Mesendoderm (in vitro differentiated cells): ENCODE data around the gene EPHA3.

ENCODE experiments used
- DNase-seq: peaks from one replicate; pipeline ENCODE4 v3.0.0; 2013
- H2AK5ac ChIP-seq: 2 replicates; pipeline ENCODE4 v1.6.1; 2013; ENCODE audit warnings: low read length, inconsistent platforms
- H2BK120ac ChIP-seq: 2 replicates; pipeline ENCODE4 v1.6.1; 2013; ENCODE audit warnings: low read depth, mild to moderate bottlenecking, low read length, moderate library complexity, mixed read lengths
- H2BK15ac ChIP-seq: replicated peaks from 2 replicates; pipeline ENCODE4 v1.6.1; 2013; ENCODE audit warnings: low read depth, mild to moderate bottlenecking, moderate library complexity
- H2BK5ac ChIP-seq: 2 replicates; pipeline ENCODE4 v1.6.1; 2013; ENCODE audit warnings: low read length, inconsistent platforms
- H3K18ac ChIP-seq: 2 replicates; pipeline ENCODE4 v1.6.1; 2013; ENCODE audit warnings: mild to moderate bottlenecking, low read length, mixed read lengths
- H3K23ac ChIP-seq: one replicate; pipeline ENCODE4 v1.6.1; 2013; ENCODE audit warnings: low read length
- H3K27ac ChIP-seq: 2 replicates; pipeline ENCODE4 v1.5.1; 2013; ENCODE audit warnings: low read depth, mild to moderate bottlenecking, inconsistent platforms, low read length, moderate library complexity
- H3K27me3 ChIP-seq: 2 replicates; pipeline ENCODE4 v1.6.1; 2013; ENCODE audit warnings: low read length, control low read depth, mild to moderate bottlenecking, inconsistent platforms; ENCODE audit not compliant: insufficient read depth, poor library complexity
- H3K36me3 ChIP-seq: 2 replicates; pipeline ENCODE4 v1.6.1; 2013; ENCODE audit warnings: low read length, inconsistent platforms; ENCODE audit not compliant: control insufficient read depth, insufficient read depth
- H3K4ac ChIP-seq: one replicate; pipeline ENCODE4 v1.6.1; 2013; ENCODE audit warnings: low read depth, mild to moderate bottlenecking, low read length, moderate library complexity
- H3K4me1 ChIP-seq: 2 replicates; pipeline ENCODE4 v1.6.1; 2013; ENCODE audit warnings: low read depth, low read length, inconsistent platforms; ENCODE audit not compliant: control insufficient read depth
- H3K4me2 ChIP-seq: 2 replicates; pipeline ENCODE4 v1.6.1; 2013; ENCODE audit warnings: low read length
- H3K4me3 ChIP-seq: 2 replicates; pipeline ENCODE4 v1.5.1; 2013; ENCODE audit warnings: mild to moderate bottlenecking, low read length
- H3K56ac ChIP-seq: one replicate; pipeline ENCODE4 v1.6.1; 2013; ENCODE audit warnings: low read length
- H3K79me1 ChIP-seq: 2 replicates; pipeline ENCODE4 v1.6.1; 2013; ENCODE audit warnings: low read length, inconsistent platforms
- H3K79me2 ChIP-seq: 2 replicates; pipeline ENCODE4 v1.6.1; 2013; ENCODE audit warnings: mild to moderate bottlenecking, low read length; ENCODE audit not compliant: control insufficient read depth, insufficient read depth
- H3K9ac ChIP-seq: 2 replicates; pipeline ENCODE4 v1.6.1; 2013; ENCODE audit warnings: low read length, inconsistent platforms
- H4K5ac ChIP-seq: one replicate; pipeline ENCODE4 v1.6.1; 2013; ENCODE audit warnings: low read length
- H4K8ac ChIP-seq: one replicate; pipeline ENCODE4 v1.6.1; 2013; ENCODE audit warnings: low read depth, mild to moderate bottlenecking, control low read depth, low read length, moderate library complexity
- WGBS: extraction: QIAGEN DNeasy Blood & Tissue Kit; methylation state at CpG from one replicate; pipeline ENCODE4 v1.1.7; 2013; ENCODE audit warnings: low lambda C conversion rate, missing lambda C conversion rate; ENCODE audit not compliant: insufficient coverage; ENCODE audit errors: extremely low coverage; 5-methylcytosine and 5-hydroxymethylcytosine counted together

The EPHA3 gene

GRCh38 chr3:89276116-89276515 is 168.7 kb downstream of the EPHA3 start:
- Histone ChIP-seq H3K4me3 (no peak overlapping the region), H3K4me1 (peaks cover 4% of the 10 kb centered on the region), H3K9ac (no peak overlapping the region), H2BK120ac (no peak overlapping the region), H4K8ac (no peak overlapping the region), H3K23ac (no peak overlapping the region), H3K18ac (no peak overlapping the region), H3K79me1 (no peaks in the 10 kb centered on the region), H3K4me2 (no peak overlapping the region), H3K27me3 (no peaks in the 10 kb centered on the region), H2AK5ac (no peak overlapping the region), H4K5ac (no peak overlapping the region), H3K79me2 (no peaks in the 10 kb centered on the region), H2BK15ac (no peak overlapping the region), H3K56ac (no peak overlapping the region), H3K27ac (no peak overlapping the region), H3K4ac (no peak overlapping the region), H3K36me3 (no peaks in the 10 kb centered on the region), H2BK5ac (no peak overlapping the region)
- DNase-seq = peak; percentile 4

- H3K4ac ChIP-seq = no peak overlapping the region
- peak; percentile 95 for DNase-seq
- peak overlapping the region; percentile 74 for H2BK15ac ChIP-seq
- no peak overlapping the region for H3K56ac ChIP-seq
- H3K4me3 ChIP-seq = no peak overlapping the region
- no peaks in the 10 kb centered on the region for H3K79me1 ChIP-seq
- no CpG with 5 or more reads among the region's 9 CpGs for WGBS
- no peaks in the 10 kb centered on the region for H3K79me2 ChIP-seq
- no peaks in the 10 kb centered on the region for H3K36me3 ChIP-seq
- no peak overlapping the region for H3K4me2 ChIP-seq
- H2AK5ac ChIP-seq = no peak overlapping the region
- no peak overlapping the region for H2BK5ac ChIP-seq
- H3K27me3 ChIP-seq = no peaks in the 10 kb centered on the region
- no peak overlapping the region for H4K5ac ChIP-seq
- H3K4me1 ChIP-seq = peaks cover 4% of the 10 kb centered on the region
- H2BK120ac ChIP-seq = no peak overlapping the region
- no peak overlapping the region for H4K8ac ChIP-seq
- no peak overlapping the region for H3K9ac ChIP-seq
- H3K18ac ChIP-seq = peak overlapping the region; percentile 9
- no peak overlapping the region for H3K27ac ChIP-seq
- H3K23ac ChIP-seq = no peak overlapping the region
These were observed 171.0 kb downstream of the EPHA3 start for GRCh38 chr3:89278302-89279025.

GRCh38 chr3:89280301-89280700 is 172.9 kb downstream of the EPHA3 start:
- H3K4me1 ChIP-seq = peaks cover 4% of the 10 kb centered on the region
- H3K4ac ChIP-seq = no peak overlapping the region
- WGBS = no CpG with 5 or more reads among the region's 2 CpGs
- no peak overlapping the region for H3K56ac ChIP-seq
- H3K18ac ChIP-seq = no peak overlapping the region
- no peak overlapping the region for H3K4me2 ChIP-seq
- H3K27me3 ChIP-seq = no peaks in the 10 kb centered on the region
- H3K23ac ChIP-seq = no peak overlapping the region
- H3K4me3 ChIP-seq = no peak overlapping the region
- H3K9ac ChIP-seq = no peak overlapping the region
- no peak overlapping the region for H2BK120ac ChIP-seq
- no peak for DNase-seq
- H3K79me1 ChIP-seq = no peaks in the 10 kb centered on the region
- H4K8ac ChIP-seq = no peak overlapping the region
- H2BK15ac ChIP-seq = no peak overlapping the region
- no peak overlapping the region for H2BK5ac ChIP-seq
- no peak overlapping the region for H3K27ac ChIP-seq
- no peaks in the 10 kb centered on the region for H3K36me3 ChIP-seq
- H2AK5ac ChIP-seq = no peak overlapping the region
- no peaks in the 10 kb centered on the region for H3K79me2 ChIP-seq
- H4K5ac ChIP-seq = no peak overlapping the region

DNA sequence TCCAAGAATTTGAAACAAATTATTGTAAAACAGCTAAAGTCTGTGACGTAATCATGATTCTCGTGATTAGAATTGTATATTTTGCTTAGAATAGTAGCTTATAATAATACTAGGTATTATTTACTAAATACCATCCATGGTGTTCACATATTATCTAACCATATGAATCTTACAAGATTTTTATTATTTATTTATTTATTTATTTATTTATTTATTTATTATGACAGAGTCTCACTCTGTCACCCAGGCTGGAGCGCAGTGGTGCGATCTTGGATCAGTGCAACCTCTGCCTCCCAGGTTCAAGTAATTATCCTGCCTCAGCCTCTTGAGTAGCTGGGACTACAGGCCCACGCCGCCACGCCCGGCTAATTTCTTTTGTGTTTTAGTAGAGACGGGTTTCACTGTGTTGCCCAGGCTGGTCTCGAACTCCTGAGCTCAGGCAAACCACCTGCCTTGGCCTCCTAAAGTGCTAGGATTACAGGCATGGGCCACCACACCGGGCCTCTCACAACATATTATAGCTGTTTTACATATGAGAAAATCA is 173.5 kb downstream of the EPHA3 start:
- H2AK5ac ChIP-seq = no peak overlapping the region
- no peak overlapping the region for H3K23ac ChIP-seq
- H4K5ac ChIP-seq = no peak overlapping the region
- no peaks in the 10 kb centered on the region for H3K36me3 ChIP-seq
- H3K4me3 ChIP-seq = no peak overlapping the region
- H4K8ac ChIP-seq = no peak overlapping the region
- no peak overlapping the region for H3K56ac ChIP-seq
- no peak overlapping the region for H3K4me2 ChIP-seq
- WGBS = no CpG with 5 or more reads among the region's 11 CpGs
- no peak overlapping the region for H3K4ac ChIP-seq
- no peaks in the 10 kb centered on the region for H3K79me1 ChIP-seq
- H2BK5ac ChIP-seq = no peak overlapping the region
- no peaks in the 10 kb centered on the region for H3K27me3 ChIP-seq
- H3K4me1 ChIP-seq = peaks cover 4% of the 10 kb centered on the region
- H3K27ac ChIP-seq = no peak overlapping the region
- no peak overlapping the region for H3K9ac ChIP-seq
- H3K79me2 ChIP-seq = no peaks in the 10 kb centered on the region
- no peak overlapping the region for H2BK15ac ChIP-seq
- H2BK120ac ChIP-seq = no peak overlapping the region
- no peak overlapping the region for H3K18ac ChIP-seq
- DNase-seq = no peak

- no peak overlapping the region for H2BK5ac ChIP-seq
- no CpG with 5 or more reads among the region's 1 CpG for WGBS
- H2BK15ac ChIP-seq = no peak overlapping the region
- no peak overlapping the region for H3K18ac ChIP-seq
- H3K27ac ChIP-seq = no peak overlapping the region
- no peaks in the 10 kb centered on the region for H3K4me1 ChIP-seq
- no peak overlapping the region for H3K4me3 ChIP-seq
- no peaks in the 10 kb centered on the region for H3K79me1 ChIP-seq
- no peak overlapping the region for H3K4me2 ChIP-seq
- no peak for DNase-seq
- H3K79me2 ChIP-seq = no peaks in the 10 kb centered on the region
- H2AK5ac ChIP-seq = no peak overlapping the region
- H4K5ac ChIP-seq = no peak overlapping the region
- no peak overlapping the region for H2BK120ac ChIP-seq
- H3K27me3 ChIP-seq = no peaks in the 10 kb centered on the region
- H3K4ac ChIP-seq = no peak overlapping the region
- no peaks in the 10 kb centered on the region for H3K36me3 ChIP-seq
- no peak overlapping the region for H3K23ac ChIP-seq
- no peak overlapping the region for H3K9ac ChIP-seq
- H4K8ac ChIP-seq = no peak overlapping the region
- H3K56ac ChIP-seq = no peak overlapping the region
These were observed 180.6 kb downstream of the EPHA3 start for GRCh38 chr3:89287902-89288508.
